CD4-positive, CD25-positive, alpha-beta regulatory T cell (primary cell): ENCODE measurements around the gene AGXT2. TPM values are rescaled to one million over a fixed set of nuclear protein-coding genes. Genes with fewer than 3 reads are reported as not detected.

Experiments
- ATAC-seq, 2 donors: fragments of 150-1000 bp; cut with Tn5 transposase; one replicate each; pipeline ENCODE4 v1.10.0; 2021; ENCODE audit warnings: low read depth in 2 of 2, moderate number of reproducible peaks in 2 of 2, moderate library complexity in 1 of 2
- DNase-seq, 3 donors: peaks; one replicate each; pipeline versions ENCODE4 v3.0.0 to v3.0.0-alpha.2; 2012 to 2022; ENCODE audit warnings: mixed read lengths in 1 of 3
- H3K27ac ChIP-seq: one replicate; pipeline ENCODE4 v1.7.0; 2013; ENCODE audit warnings: mild to moderate bottlenecking, low read length; ENCODE audit not compliant: insufficient read depth, poor library complexity, severe bottlenecking
- H3K27me3 ChIP-seq: one replicate; pipeline ENCODE4 v1.7.0; 2013; ENCODE audit warnings: low read length; ENCODE audit not compliant: control insufficient read depth, insufficient read depth
- H3K36me3 ChIP-seq: one replicate; pipeline ENCODE4 v1.7.0; 2013; ENCODE audit warnings: mild to moderate bottlenecking, low read length, moderate library complexity; ENCODE audit not compliant: control insufficient read depth, insufficient read depth
- H3K4me1 ChIP-seq: 2 replicates; pipeline ENCODE4 v1.7.0; 2013; ENCODE audit warnings: mild to moderate bottlenecking, low read length; ENCODE audit not compliant: insufficient read depth, control insufficient read depth, poor library complexity, severe bottlenecking
- H3K4me3 ChIP-seq: one replicate; pipeline ENCODE4 v1.7.0; 2013; ENCODE audit warnings: low read depth, mild to moderate bottlenecking, low read length, moderate library complexity
- H3K9me3 ChIP-seq, 2 experiments: 1 replicate in 1 of 2; 2 replicates in 1 of 2; pipeline ENCODE4 v1.7.0; 2013; ENCODE audit warnings: low read length in 2 of 2, mild to moderate bottlenecking in 1 of 2, moderate library complexity in 1 of 2; ENCODE audit not compliant: control insufficient read depth in 2 of 2
- H3K27ac Mint-ChIP-seq, 3 donors: one replicate each; pipeline ENCODE4 v1.8.0; 2020 to 2022; ENCODE audit warnings: mild to moderate bottlenecking in 3 of 3, mixed read lengths in 3 of 3, moderate library complexity in 2 of 3
- H3K27me3 Mint-ChIP-seq: one replicate; pipeline ENCODE4 v1.8.0; 2022; ENCODE audit warnings: mild to moderate bottlenecking, mixed read lengths
- H3K36me3 Mint-ChIP-seq: one replicate; pipeline ENCODE4 v1.8.0; 2020; ENCODE audit warnings: mixed read lengths
- H3K4me1 Mint-ChIP-seq, 4 donors: one replicate each; pipeline ENCODE4 v1.8.0; 2020 to 2022; ENCODE audit warnings: mixed read lengths in 4 of 4, mild to moderate bottlenecking in 1 of 4
- H3K4me3 Mint-ChIP-seq, 4 donors: one replicate each; pipeline ENCODE4 v1.8.0; 2020 to 2022; ENCODE audit warnings: mild to moderate bottlenecking in 4 of 4, mixed read lengths in 4 of 4, moderate library complexity in 3 of 4
- H3K9me3 Mint-ChIP-seq, 7 donors: one replicate each; pipeline ENCODE4 v1.8.0; 2020 to 2022; ENCODE audit warnings: mixed read lengths in 7 of 7, mild to moderate bottlenecking in 3 of 7, moderate library complexity in 2 of 7
- polyA plus RNA-seq, 4 donors: library from polyadenylated mRNA; unstranded; fragments of 300-500 nt; fragmentation: Illumina TruSeq; gene quantifications; one replicate each; pipeline ENCODE4 v1.2.3, GENCODE V29; 2021
- total RNA-seq: library from RNA; stranded (reverse); gene quantifications from one replicate; pipeline ENCODE4 v1.2.3, GENCODE V29; 2022

The AGXT2 gene
- total and polyA plus RNA-seq, 5 donors from 2014 or later: not detected

GRCh38 chr5:35050541-35051126 is 2.9 kb upstream of the AGXT2 start:
- peaks cover 0 to 2% (median 0%) of the 10 kb centered on the region in 7 donors for H3K9me3 Mint-ChIP-seq
- H3K36me3 Mint-ChIP-seq: no peaks in the 10 kb centered on the region
- DNase-seq (no peak), ATAC-seq (no peak)
- no peak overlapping the region for H3K4me3 Mint-ChIP-seq
- H3K4me1 Mint-ChIP-seq: no peaks in the 10 kb centered on the region
- H3K9me3 ChIP-seq: no peaks in the 10 kb centered on the region
- H3K36me3 ChIP-seq: no peaks in the 10 kb centered on the region
- no peak overlapping the region for H3K27ac Mint-ChIP-seq
- H3K27ac ChIP-seq: no peak overlapping the region
- H3K27me3 Mint-ChIP-seq: peaks cover 14% of the 10 kb centered on the region
- no peaks in the 10 kb centered on the region for H3K27me3 ChIP-seq
- no peaks in the 10 kb centered on the region for H3K4me1 ChIP-seq
- H3K4me3 ChIP-seq: no peak overlapping the region

- Mint-ChIP-seq H3K9me3 (peaks cover 0 to 2% (median 0%) of the 10 kb centered on the region in 7 donors), H3K27me3 (peaks cover 11% of the 10 kb centered on the region), H3K4me1 (no peaks in the 10 kb centered on the region), H3K4me3 (no peak overlapping the region), H3K27ac (no peak overlapping the region), H3K36me3 (no peaks in the 10 kb centered on the region)
- Histone ChIP-seq H3K4me3 (no peak overlapping the region), H3K27ac (no peak overlapping the region), H3K27me3 (no peaks in the 10 kb centered on the region), H3K9me3 (no peaks in the 10 kb centered on the region), H3K36me3 (no peaks in the 10 kb centered on the region), H3K4me1 (no peaks in the 10 kb centered on the region)
- ATAC-seq: no peak
- no peak for DNase-seq
Measured at GRCh38 chr5:35048910-35049309, 1.2 kb upstream of the AGXT2 start.

DNA sequence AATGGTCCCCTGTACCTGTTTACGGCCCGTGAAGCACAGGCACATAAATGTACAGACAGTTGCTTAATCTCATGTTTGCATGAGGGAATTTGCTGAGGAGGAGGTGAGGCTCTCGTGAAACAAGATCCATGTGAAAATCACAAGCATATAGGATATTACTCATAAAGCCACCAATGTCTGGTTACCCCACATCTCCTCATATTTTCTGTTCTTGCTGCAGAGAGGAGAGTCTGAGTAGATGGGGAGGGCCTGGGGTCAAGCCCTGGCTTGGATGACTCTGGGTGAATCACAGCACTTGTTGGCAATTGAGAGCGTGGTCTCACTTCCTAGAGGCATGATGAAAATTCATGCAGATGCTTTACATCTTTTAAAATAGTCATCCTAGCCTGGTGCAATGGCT is 975 bp downstream of the AGXT2 start:
- Histone ChIP-seq H3K27me3 (no peaks in the 10 kb centered on the region), H3K4me1 (no peaks in the 10 kb centered on the region), H3K9me3 (no peaks in the 10 kb centered on the region), H3K27ac (no peak overlapping the region), H3K36me3 (no peaks in the 10 kb centered on the region), H3K4me3 (no peak overlapping the region)
- Mint-ChIP-seq H3K4me3 (no peak overlapping the region), H3K27me3 (peaks cover 10% of the 10 kb centered on the region), H3K9me3 (peaks cover 0 to 4% (median 0%) of the 10 kb centered on the region in 7 donors), H3K36me3 (no peaks in the 10 kb centered on the region), H3K4me1 (no peaks in the 10 kb centered on the region), H3K27ac (no peak overlapping the region)
- ATAC-seq: no peak
- no peak for DNase-seq

- no peak overlapping the region for H3K4me3 ChIP-seq
- no peaks in the 10 kb centered on the region for H3K27me3 Mint-ChIP-seq
- H3K9me3 Mint-ChIP-seq: peaks cover 0 to 4% (median 0%) of the 10 kb centered on the region in 7 donors
- no peaks in the 10 kb centered on the region for H3K4me1 ChIP-seq
- no peaks in the 10 kb centered on the region for H3K36me3 Mint-ChIP-seq
- H3K4me1 Mint-ChIP-seq: no peaks in the 10 kb centered on the region
- no peak overlapping the region for H3K27ac Mint-ChIP-seq
- H3K27me3 ChIP-seq: no peaks in the 10 kb centered on the region
- no peaks in the 10 kb centered on the region for H3K36me3 ChIP-seq
- DNase-seq: no peak
- H3K9me3 ChIP-seq: no peaks in the 10 kb centered on the region
- H3K27ac ChIP-seq: no peak overlapping the region
- H3K4me3 Mint-ChIP-seq: no peak overlapping the region
- ATAC-seq: no peak
Measured at GRCh38 chr5:35045280-35045679, 2.5 kb downstream of the AGXT2 start.

DNA sequence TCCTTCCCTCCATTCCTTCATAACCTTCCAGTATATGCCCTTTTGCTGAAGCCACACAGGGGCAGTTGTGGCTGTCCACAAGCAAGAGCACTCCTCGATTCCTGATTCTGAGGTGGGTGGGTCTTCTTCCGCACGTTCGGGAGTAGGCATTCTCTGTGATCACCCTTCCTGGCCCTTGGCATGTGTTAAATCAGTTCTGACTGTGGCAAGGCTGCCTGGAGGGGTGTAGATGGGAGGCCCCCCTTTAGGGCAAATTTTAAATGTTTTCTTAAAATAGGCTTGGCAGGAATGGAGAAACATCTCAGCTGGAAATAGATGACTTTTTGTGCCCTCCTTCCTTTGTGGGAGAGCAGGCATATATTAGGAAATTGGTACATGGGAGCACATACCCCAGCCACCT is 3.1 kb downstream of the AGXT2 start:
- H3K9me3 ChIP-seq: no peaks in the 10 kb centered on the region
- Mint-ChIP-seq H3K36me3 (no peaks in the 10 kb centered on the region), H3K4me1 (no peaks in the 10 kb centered on the region), H3K4me3 (no peak overlapping the region), H3K27me3 (peaks cover 4% of the 10 kb centered on the region), H3K27ac (no peak overlapping the region), H3K9me3 (peaks cover 0 to 4% (median 0%) of the 10 kb centered on the region in 7 donors)
- ATAC-seq (no peak), DNase-seq (no peak)
- no peak overlapping the region for H3K4me3 ChIP-seq
- no peaks in the 10 kb centered on the region for H3K4me1 ChIP-seq
- no peaks in the 10 kb centered on the region for H3K36me3 ChIP-seq
- H3K27me3 ChIP-seq: no peaks in the 10 kb centered on the region
- no peak overlapping the region for H3K27ac ChIP-seq

DNA sequence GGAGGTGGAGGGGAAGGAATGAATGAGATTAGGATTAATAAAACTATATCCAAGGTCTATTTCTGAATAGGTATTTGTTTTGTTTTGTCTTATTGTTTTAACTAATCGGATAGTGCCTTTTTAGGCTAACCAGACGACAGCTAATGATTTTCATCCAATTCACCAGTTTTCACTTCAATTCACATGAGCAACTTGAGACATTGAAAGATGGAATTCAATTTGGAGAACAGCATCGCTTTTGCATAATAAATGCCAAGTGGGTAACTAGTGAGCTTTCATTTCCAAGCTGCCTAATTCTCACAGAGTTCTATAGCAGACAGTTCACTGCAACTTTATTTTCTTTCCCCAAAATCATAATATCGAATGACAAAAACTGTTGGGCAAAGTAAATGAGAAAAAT is 5.0 kb downstream of the AGXT2 start:
- ATAC-seq (no peak), DNase-seq (no peak)
- Mint-ChIP-seq H3K27ac (no peak overlapping the region), H3K27me3 (peaks cover 4% of the 10 kb centered on the region), H3K4me1 (no peaks in the 10 kb centered on the region), H3K36me3 (no peaks in the 10 kb centered on the region), H3K4me3 (no peak overlapping the region), H3K9me3 (peaks cover 0 to 4% (median 0%) of the 10 kb centered on the region in 7 donors)
- no peaks in the 10 kb centered on the region for H3K4me1 ChIP-seq
- no peaks in the 10 kb centered on the region for H3K9me3 ChIP-seq
- no peaks in the 10 kb centered on the region for H3K36me3 ChIP-seq
- H3K4me3 ChIP-seq: no peak overlapping the region
- H3K27ac ChIP-seq: no peak overlapping the region
- H3K27me3 ChIP-seq: no peaks in the 10 kb centered on the region

- no peak overlapping the region for H3K27ac ChIP-seq
- Mint-ChIP-seq H3K4me3 (no peak overlapping the region), H3K9me3 (peaks cover 0 to 4% (median 0%) of the 10 kb centered on the region in 7 donors), H3K27me3 (peaks cover 4% of the 10 kb centered on the region), H3K36me3 (no peaks in the 10 kb centered on the region), H3K27ac (no peak overlapping the region), H3K4me1 (no peaks in the 10 kb centered on the region)
- no peaks in the 10 kb centered on the region for H3K36me3 ChIP-seq
- no peak for DNase-seq
- H3K4me1 ChIP-seq: no peaks in the 10 kb centered on the region
- no peak overlapping the region for H3K4me3 ChIP-seq
- no peak for ATAC-seq
- H3K9me3 ChIP-seq: no peaks in the 10 kb centered on the region
- no peaks in the 10 kb centered on the region for H3K27me3 ChIP-seq
Measured at GRCh38 chr5:35041261-35041660, 6.5 kb downstream of the AGXT2 start.

- Histone ChIP-seq H3K27ac (no peak overlapping the region), H3K4me1 (no peaks in the 10 kb centered on the region), H3K4me3 (no peak overlapping the region), H3K9me3 (no peaks in the 10 kb centered on the region), H3K27me3 (no peaks in the 10 kb centered on the region), H3K36me3 (no peaks in the 10 kb centered on the region)
- DNase-seq (no peak), ATAC-seq (no peak)
- Mint-ChIP-seq H3K36me3 (no peaks in the 10 kb centered on the region), H3K4me3 (no peak overlapping the region), H3K27me3 (peaks cover 4% of the 10 kb centered on the region), H3K9me3 (peaks cover 0 to 3% (median 0%) of the 10 kb centered on the region in 7 donors), H3K27ac (no peak overlapping the region), H3K4me1 (no peaks in the 10 kb centered on the region)
Measured at GRCh38 chr5:35038891-35039290, 8.9 kb downstream of the AGXT2 start.
